GM23338 (cell line): Measurements from ENCODE around the gene PDE10A. TPM values are rescaled to one million over a fixed set of nuclear protein-coding genes. Genes with fewer than 3 reads are reported as not detected.

Experiments used
- ATAC-seq: fragments of 200-7000 bp; cut with Tn5 transposase; 3 replicates; pipeline ENCODE4 v1.9.1; 2020
- DNase-seq: peaks from one replicate; pipeline ENCODE4 v3.0.0-alpha.2; 2015; ENCODE audit warnings: low spot score
- H2AFZ ChIP-seq: fragments of 200-600 bp; sonication (generic); 2 replicates; pipeline ENCODE4 v1.8.0; 2016; ENCODE audit warnings: antibody characterized with exemption, mild to moderate bottlenecking, moderate library complexity
- H3F3A ChIP-seq: fragments of 200-600 bp; sonication (generic); replicated peaks from 2 replicates; pipeline ENCODE4 v1.8.0; 2017; ENCODE audit warnings: antibody characterized with exemption, mixed run types, low read depth
- H3K27ac ChIP-seq: fragments of 200-600 bp; sonication (generic); 2 replicates; pipeline ENCODE4 v1.6.1; 2016; ENCODE audit warnings: low read depth
- H3K27me3 ChIP-seq: fragments of 200-600 bp; sonication (generic); 2 replicates; pipeline ENCODE4 v1.8.0; 2016; ENCODE audit warnings: mild to moderate bottlenecking, mixed run types, moderate library complexity; ENCODE audit not compliant: insufficient read depth
- H3K36me3 ChIP-seq: fragments of 200-600 bp; sonication (generic); 2 replicates; pipeline ENCODE4 v1.8.0; 2016; ENCODE audit warnings: mild to moderate bottlenecking; ENCODE audit not compliant: insufficient read depth
- H3K4me1 ChIP-seq: fragments of 200-600 bp; sonication (generic); 2 replicates; pipeline ENCODE4 v1.8.0; 2016; ENCODE audit warnings: mild to moderate bottlenecking, moderate library complexity; ENCODE audit not compliant: insufficient read depth
- H3K4me2 ChIP-seq: fragments of 200-600 bp; sonication (generic); 2 replicates; pipeline ENCODE4 v1.7.1; 2017; ENCODE audit warnings: mixed run types
- H3K4me3 ChIP-seq: fragments of 200-600 bp; sonication (generic); 2 replicates; pipeline ENCODE4 v1.6.1; 2016; ENCODE audit warnings: mixed run types
- H3K79me2 ChIP-seq: fragments of 200-600 bp; sonication (generic); replicated peaks from 2 replicates; pipeline ENCODE4 v1.8.0; 2017; ENCODE audit warnings: mild to moderate bottlenecking; ENCODE audit not compliant: insufficient read depth
- H3K9me2 ChIP-seq: fragments of 200-600 bp; sonication (generic); 2 replicates; pipeline ENCODE4 v1.8.0; 2017; ENCODE audit not compliant: insufficient read depth
- H4K20me1 ChIP-seq: fragments of 200-600 bp; sonication (generic); replicated peaks from 2 replicates; pipeline ENCODE4 v1.8.0; 2017; ENCODE audit warnings: mild to moderate bottlenecking; ENCODE audit not compliant: insufficient read depth
- H3K27ac Mint-ChIP-seq: 2 replicates; pipeline ENCODE4 v1.8.0; 2020; ENCODE audit warnings: inconsistent platforms, mild to moderate bottlenecking, moderate library complexity, mixed read lengths
- H3K27me3 Mint-ChIP-seq: 3 replicates; pipeline ENCODE4 v1.8.0; 2022; ENCODE audit warnings: low read depth, mild to moderate bottlenecking, moderate library complexity, mixed read lengths, inconsistent platforms; ENCODE audit not compliant: insufficient read depth, poor library complexity
- H3K36me3 Mint-ChIP-seq: 3 replicates; pipeline ENCODE4 v1.8.0; 2021; ENCODE audit warnings: low read depth, mild to moderate bottlenecking, inconsistent platforms, moderate library complexity, mixed read lengths
- H3K4me1 Mint-ChIP-seq: 3 replicates; pipeline ENCODE4 v1.8.0; 2020; ENCODE audit warnings: mild to moderate bottlenecking, inconsistent platforms, mixed read lengths
- H3K4me3 Mint-ChIP-seq: 3 replicates; pipeline ENCODE4 v1.8.0; 2021; ENCODE audit warnings: moderate library complexity, mild to moderate bottlenecking, inconsistent platforms, mixed read lengths
- H3K9me3 Mint-ChIP-seq: 3 replicates; pipeline ENCODE4 v1.8.0; 2020; ENCODE audit warnings: moderate library complexity, mild to moderate bottlenecking, inconsistent platforms, mixed read lengths
- CREB1 ChIP-seq: fragments of 250-450 bp; sonication (Bioruptor Pico); IDR thresholded peaks from 2 replicates; pipeline ENCODE4 v1.5.0; 2020; ENCODE audit warnings: low read depth, mild to moderate bottlenecking, moderate library complexity
- CTCF ChIP-seq, 2 experiments: fragments of 200-600 bp in 1 of 2; sonication (generic) in 1 of 2; conservative IDR thresholded peaks; 2 replicates each; pipeline versions ENCODE4 v1.5.1 to v1.6.1; 2016 to 2017; ENCODE audit warnings: antibody characterized with exemption in 2 of 2, low read depth in 2 of 2, mild to moderate bottlenecking in 2 of 2, moderate library complexity in 1 of 2
- EZH2 ChIP-seq: fragments of 200-600 bp; sonication (generic); IDR thresholded peaks from one replicate; pipeline ENCODE4 v1.8.0; 2017; ENCODE audit warnings: antibody characterized with exemption, mild to moderate bottlenecking, low read depth; ENCODE audit not compliant: unreplicated experiment
- EZH2phosphoT487 ChIP-seq: fragments of 200-600 bp; sonication (generic); IDR thresholded peaks from one replicate; pipeline ENCODE4 v1.8.1; 2018; ENCODE audit warnings: antibody characterized with exemption; ENCODE audit not compliant: unreplicated experiment
- JUNB ChIP-seq: IDR thresholded peaks from one replicate; pipeline ENCODE4 v1.6.1; 2016; ENCODE audit warnings: antibody characterized with exemption; ENCODE audit not compliant: unreplicated experiment
- NANOG ChIP-seq: IDR thresholded peaks from 2 replicates; pipeline ENCODE4 v1.6.1; 2016; ENCODE audit warnings: antibody characterized with exemption, borderline replicate concordance
- POLR2AphosphoS5 ChIP-seq: IDR thresholded peaks from 2 replicates; pipeline ENCODE4 v1.6.1; 2016; ENCODE audit warnings: antibody characterized with exemption, low read depth
- REST ChIP-seq: IDR thresholded peaks from one replicate; pipeline ENCODE4 v1.6.1; 2018; ENCODE audit warnings: antibody characterized with exemption; ENCODE audit not compliant: unreplicated experiment
- STAT1 ChIP-seq: IDR thresholded peaks from one replicate; pipeline ENCODE4 v1.6.1; 2016; ENCODE audit warnings: antibody characterized with exemption; ENCODE audit not compliant: unreplicated experiment
- ZNF114 ChIP-seq: fragments of 250-450 bp; sonication (Bioruptor Pico); IDR thresholded peaks from 2 replicates; pipeline ENCODE4 v1.5.0; 2020; ENCODE audit warnings: mild to moderate bottlenecking, moderate library complexity
- ZNF331 ChIP-seq: fragments of 250-450 bp; sonication (Bioruptor Pico); IDR thresholded peaks from 2 replicates; pipeline ENCODE4 v1.5.0; 2020; ENCODE audit warnings: low read depth, mild to moderate bottlenecking, moderate library complexity
- polyA plus RNA-seq: library from polyadenylated mRNA; unstranded; fragments of >200 nt; fragmentation: Nextera tagmentation; extraction: Ambion mirVana; gene quantifications from 2 replicates; pipeline ENCODE4 v1.2.1, GENCODE V29; 2016
- total RNA-seq: library from RNA; depleted of rRNA; stranded (reverse); fragments of >200 nt; shearing (Covaris generic); gene quantifications from 2 replicates; pipeline ENCODE4 v1.2.3, GENCODE V29; 2014
- TF ChIP-seq, protein P1 (sequence below): IDR thresholded peaks from 2 replicates; pipeline ENCODE4 v1.6.1; 2016; ENCODE audit warnings: antibody characterized with exemption

The PDE10A gene
- total and polyA plus RNA-seq, 2 experiments from 2014 or later, result 0.50 to 3.9 TPM

- Mint-ChIP-seq H3K9me3 (no peaks in the 10 kb centered on the region), H3K27ac (no peak overlapping the region), H3K4me1 (peaks cover 17% of the 10 kb centered on the region), H3K27me3 (peaks cover under 1% of the 10 kb centered on the region), H3K4me3 (no peak overlapping the region), H3K36me3 (no peaks in the 10 kb centered on the region)
- peaks cover 17% of the 10 kb centered on the region for H3K4me1 ChIP-seq
- H3K9me2 ChIP-seq, result no peaks in the 10 kb centered on the region
- TF ChIP-seq JUNB, result no peak
- no peaks in the 10 kb centered on the region for H4K20me1 ChIP-seq
- no peak for ATAC-seq
- H2AFZ ChIP-seq, result no peak overlapping the region
- no peaks in the 10 kb centered on the region for H3K27me3 ChIP-seq
- no peak overlapping the region for H3K4me3 ChIP-seq
- DNase-seq, result no peak
- no peak overlapping the region for H3K4me2 ChIP-seq
- no peak overlapping the region for H3K27ac ChIP-seq
- H3K79me2 ChIP-seq, result no peaks in the 10 kb centered on the region
- no peaks in the 10 kb centered on the region for H3K36me3 ChIP-seq
- no peaks in the 10 kb centered on the region for H3F3A ChIP-seq
Measured at GRCh38 chr6:165548450-165548849, 114.6 kb downstream of the PDE10A start.

DNA sequence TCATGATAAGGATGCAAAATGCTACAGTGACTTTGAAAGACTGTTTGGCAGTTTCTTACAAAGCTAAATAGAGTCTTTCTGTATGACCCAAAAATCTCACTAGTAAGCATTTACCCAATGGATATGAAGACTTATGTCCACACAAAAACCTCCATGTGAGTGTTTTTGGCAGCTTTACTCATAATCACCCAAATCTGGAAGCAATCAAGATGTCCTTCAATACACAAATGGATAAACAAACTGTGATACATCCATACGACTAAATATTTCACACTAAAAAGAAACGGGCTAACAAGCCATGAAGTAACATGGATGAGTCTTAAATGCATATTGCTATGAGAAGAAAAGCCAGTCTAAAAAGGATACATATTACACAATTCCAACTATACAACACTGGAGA, 117.2 kb downstream of the PDE10A start:
- ATAC-seq (no peak), DNase-seq (no peak)
- Histone ChIP-seq H3K9me2 (no peaks in the 10 kb centered on the region), H3K27me3 (no peaks in the 10 kb centered on the region), H3F3A (no peaks in the 10 kb centered on the region), H3K4me1 (no peaks in the 10 kb centered on the region), H3K79me2 (no peaks in the 10 kb centered on the region), H3K27ac (no peak overlapping the region), H2AFZ (no peak overlapping the region), H3K4me2 (no peak overlapping the region), H4K20me1 (no peaks in the 10 kb centered on the region), H3K4me3 (no peak overlapping the region), H3K36me3 (no peaks in the 10 kb centered on the region)
- Mint-ChIP-seq H3K36me3 (no peaks in the 10 kb centered on the region), H3K9me3 (no peaks in the 10 kb centered on the region), H3K27me3 (peaks cover 1% of the 10 kb centered on the region), H3K27ac (no peak overlapping the region), H3K4me1 (no peaks in the 10 kb centered on the region), H3K4me3 (no peak overlapping the region)
- TF ChIP-seq EZH2phosphoT487 (no peak), REST (no peak), POLR2AphosphoS5 (no peak), NANOG (no peak), CTCF (conservative IDR thresholded peaks at IDR 0.05; ENCODE audit: low read depth in 2 of 2) (no peak), JUNB (no peak), ZNF114 (CRISPR knock-in tag) (no peak), CREB1 (no peak), ZNF331 (CRISPR knock-in tag) (no peak), STAT1 (no peak), EZH2 (no peak)
- TF ChIP-seq, protein P1, sequence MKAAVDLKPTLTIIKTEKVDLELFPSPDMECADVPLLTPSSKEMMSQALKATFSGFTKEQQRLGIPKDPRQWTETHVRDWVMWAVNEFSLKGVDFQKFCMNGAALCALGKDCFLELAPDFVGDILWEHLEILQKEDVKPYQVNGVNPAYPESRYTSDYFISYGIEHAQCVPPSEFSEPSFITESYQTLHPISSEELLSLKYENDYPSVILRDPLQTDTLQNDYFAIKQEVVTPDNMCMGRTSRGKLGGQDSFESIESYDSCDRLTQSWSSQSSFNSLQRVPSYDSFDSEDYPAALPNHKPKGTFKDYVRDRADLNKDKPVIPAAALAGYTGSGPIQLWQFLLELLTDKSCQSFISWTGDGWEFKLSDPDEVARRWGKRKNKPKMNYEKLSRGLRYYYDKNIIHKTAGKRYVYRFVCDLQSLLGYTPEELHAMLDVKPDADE, result no peak
